Measurements from ENCODE around the gene GAL3ST3.
A peak's percentile ranks its signal among the peaks of the same experiment; 100 is the strongest.

The GAL3ST3 gene

DNA sequence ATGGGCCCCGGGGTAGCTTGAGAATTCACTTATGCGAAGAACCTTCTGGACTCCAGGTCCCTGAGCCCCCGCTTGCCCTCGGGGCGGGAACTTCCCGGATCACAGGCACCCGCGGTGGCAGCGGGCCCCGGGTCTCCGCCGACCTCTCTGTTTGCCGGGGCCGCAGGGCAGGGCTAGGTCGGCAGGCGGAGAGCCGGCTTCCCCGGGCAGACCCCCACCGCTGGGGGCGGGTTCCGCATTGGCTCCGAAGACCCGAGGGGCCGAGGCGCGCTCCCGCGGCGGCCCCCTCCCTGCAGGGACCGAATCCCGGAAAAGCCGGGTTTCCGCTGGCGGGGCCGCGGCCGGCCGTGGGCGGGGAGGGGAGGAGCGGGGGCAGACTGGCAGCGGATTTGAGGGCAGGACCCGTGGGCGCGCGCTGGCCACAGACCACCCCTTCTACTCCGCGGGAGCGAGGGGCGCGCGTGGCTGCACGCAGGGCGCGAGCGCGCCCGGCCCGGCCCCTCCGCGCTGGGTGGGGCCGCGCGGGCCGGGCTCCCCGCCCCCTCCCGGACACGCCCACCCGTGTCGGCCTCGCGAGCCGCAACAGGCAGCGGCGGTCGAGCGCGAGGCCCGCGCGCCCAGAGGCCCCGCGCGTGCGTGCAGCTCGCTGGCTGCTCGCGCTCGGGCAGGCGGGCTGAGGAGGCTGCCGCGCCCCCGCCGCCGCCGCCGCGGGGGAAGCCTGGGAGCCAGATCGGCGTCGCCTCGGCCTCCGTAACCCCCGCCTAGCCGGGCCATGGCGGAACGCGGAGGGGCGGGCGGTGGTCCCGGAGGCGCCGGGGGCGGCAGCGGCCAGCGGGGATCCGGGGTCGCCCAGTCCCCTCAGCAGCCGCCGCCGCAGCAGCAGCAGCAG lies 21.0 kb upstream of the GAL3ST3 start, which contains the start of gene PACS1:
Gene PACS1, plus strand, starts transcription at position 558 of the 889 bp plus-strand sequence. Its CDS starts 215 bp downstream, at position 773.
- peak in 1 of 2 experiments; percentile 25 for DNase-seq

DNA sequence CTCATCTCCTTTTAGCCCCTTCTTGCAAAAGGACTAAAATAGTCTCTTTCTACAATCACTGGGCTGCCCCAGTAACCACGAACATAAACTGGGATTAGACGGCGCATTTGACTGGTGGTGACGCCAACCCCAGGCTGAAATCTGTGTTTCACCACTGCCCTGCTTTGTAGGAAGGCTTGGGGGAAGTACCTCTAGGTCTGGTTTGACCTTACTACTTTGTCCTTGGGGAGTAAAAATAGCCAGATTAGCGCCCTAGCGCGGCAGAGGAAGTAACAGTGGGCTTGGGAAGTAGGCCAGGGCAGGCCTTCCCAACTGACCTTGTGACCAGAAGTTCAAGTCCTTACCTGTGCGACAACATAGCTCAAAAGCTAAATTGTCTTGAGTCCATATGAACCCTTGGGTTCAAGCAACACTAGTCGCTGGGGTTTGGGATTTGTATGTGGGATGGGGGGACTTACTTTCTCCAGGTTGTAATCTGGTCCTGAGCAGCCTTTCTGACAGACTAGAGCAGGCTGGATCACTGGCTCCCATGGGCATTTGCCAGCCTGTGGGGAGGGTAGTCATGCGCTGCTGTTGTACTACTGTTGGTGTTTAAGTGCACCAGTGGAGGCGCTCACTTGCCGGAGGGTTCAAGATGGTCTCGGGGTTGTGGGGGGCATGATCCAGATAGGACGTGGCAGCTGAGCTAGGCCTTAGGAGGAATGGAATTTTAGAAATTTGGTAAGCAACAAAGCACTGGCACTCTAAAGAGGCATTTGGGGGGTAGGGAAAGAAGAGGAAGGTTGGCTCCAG lies 20.2 kb upstream of the GAL3ST3 start:
- no peak for DNase-seq

- peak; percentile 30 to 48 for DNase-seq
Observed at GRCh38 chr11:66068154-66068821, 19.3 kb upstream of the GAL3ST3 start.

GRCh38 chr11:66067640-66068039 lies 18.7 kb upstream of the GAL3ST3 start:
- DNase-seq: no peak

GRCh38 chr11:66066751-66067150 lies 17.8 kb upstream of the GAL3ST3 start:
- DNase-seq: no peak

- DNase-seq: no peak
Observed at GRCh38 chr11:66064571-66064970, 15.6 kb upstream of the GAL3ST3 start.

DNA sequence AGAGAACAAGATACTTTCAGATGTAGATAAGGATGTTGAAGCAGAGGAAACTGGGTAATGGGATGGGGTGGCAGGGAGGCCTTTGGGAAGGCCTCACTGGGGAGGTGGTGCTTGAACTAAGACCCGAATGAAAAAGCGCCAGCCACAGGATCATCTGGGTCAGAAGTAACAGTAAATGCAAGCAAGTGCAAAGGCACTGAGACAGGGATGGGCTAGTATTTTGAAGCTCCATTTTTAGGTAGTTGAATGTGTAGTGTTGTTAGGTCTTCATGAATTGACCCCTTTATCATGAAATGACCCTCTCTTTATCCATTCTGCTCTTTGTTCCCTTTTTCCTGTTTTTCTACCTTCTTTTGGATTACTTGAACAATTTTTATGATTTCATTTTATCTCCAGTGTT lies 14.9 kb upstream of the GAL3ST3 start:
- DNase-seq: no peak

DNA sequence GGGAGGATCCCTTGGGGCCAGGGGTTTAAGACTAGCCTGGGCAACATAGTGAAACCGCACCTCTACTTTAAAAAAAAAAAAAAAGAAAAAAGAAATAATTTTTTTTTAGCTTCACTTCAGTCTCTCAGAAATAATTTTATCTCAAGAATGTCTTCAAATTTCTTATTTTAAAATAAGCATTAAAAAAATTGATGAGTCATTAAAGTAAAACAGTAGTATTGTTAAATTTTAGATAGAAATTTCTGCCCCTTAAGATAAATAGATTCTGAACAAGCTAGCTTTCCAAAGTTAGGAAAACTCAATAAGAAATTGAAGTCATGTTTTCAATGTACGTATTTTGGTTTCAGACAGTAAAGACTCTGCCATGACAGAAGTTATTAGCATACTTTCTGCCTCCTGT lies 13.4 kb upstream of the GAL3ST3 start:
- no peak for DNase-seq

DNA sequence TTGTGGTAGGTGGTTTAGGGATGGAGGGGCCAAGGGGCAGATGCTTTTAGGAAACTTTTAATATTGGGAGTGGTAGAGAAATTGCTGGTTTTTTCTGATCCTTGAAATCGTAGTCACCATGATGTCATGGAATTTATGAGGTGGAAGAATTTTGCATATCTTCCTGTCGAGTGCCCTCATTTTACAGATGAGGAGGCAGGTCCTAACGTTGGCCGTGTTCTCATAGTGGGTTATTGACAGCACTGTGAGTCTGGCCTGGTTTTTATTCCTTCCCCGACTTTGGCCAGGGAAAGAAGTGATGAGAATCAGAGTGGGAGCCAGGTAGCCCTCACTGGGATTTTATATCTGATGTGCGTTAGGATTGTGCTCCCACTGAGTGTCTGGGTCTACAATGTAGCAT lies 12.3 kb upstream of the GAL3ST3 start:
- DNase-seq: no peak

- no peak for DNase-seq
Observed at GRCh38 chr11:66059966-66060680, 11.2 kb upstream of the GAL3ST3 start.

DNA sequence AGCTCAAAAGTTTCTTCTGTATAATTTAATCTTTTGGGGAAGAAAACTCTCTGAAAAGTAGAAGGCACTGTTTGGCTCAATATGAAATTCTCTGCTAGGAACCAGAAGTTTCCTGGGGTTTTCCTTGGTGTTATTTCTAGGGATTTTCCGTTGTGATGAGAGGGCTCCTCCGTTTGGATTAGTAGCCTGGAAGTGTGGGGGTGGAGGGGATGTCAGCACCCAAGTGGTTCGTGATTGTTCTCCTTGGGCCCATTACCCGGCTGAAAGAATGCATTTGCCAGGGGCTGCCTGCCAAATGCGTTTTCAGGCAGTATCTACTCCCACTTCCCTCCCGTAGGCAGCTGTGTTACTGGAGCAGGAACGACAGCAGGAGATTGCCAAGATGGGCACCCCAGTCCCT lies 7.5 kb upstream of the GAL3ST3 start:
- DNase-seq: no peak

DNA sequence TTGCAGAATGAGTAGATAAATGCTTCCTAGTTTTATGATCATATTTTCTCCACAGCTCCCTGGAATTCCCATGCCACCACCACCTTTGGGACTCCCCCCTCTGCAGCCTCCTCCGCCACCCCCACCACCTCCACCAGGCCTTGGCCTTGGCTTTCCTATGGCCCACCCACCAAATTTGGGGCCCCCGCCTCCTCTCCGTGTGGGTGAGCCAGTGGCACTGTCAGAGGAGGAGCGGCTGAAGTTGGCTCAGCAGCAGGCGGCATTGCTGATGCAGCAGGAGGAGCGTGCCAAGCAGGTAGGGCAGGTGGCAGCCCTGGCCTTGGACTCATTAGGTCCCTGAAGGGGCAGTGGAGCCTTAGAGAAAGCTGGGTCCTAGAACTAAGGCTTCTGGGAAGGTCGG lies 6.1 kb upstream of the GAL3ST3 start:
- DNase-seq: no peak

DNA sequence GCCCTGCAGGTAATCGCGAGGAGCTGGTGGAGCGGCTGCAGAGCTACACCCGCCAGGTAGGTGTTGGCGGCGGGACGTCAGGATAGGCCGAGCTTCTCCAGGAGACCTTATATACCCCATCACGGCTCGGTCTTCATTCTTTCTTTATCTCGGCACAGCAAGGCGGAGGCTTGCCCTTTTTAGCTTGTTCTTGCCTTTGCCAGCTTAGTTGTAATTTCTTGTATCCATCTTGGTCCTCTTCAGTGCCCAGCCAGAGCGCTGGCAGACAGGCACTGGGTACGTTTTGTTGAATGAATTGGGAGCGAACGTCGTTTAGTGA lies 3.7 kb upstream of the GAL3ST3 start:
- no peak for DNase-seq

- peak; percentile 83 to 97 for DNase-seq
Observed at GRCh38 chr11:66051766-66052663, 3.1 kb upstream of the GAL3ST3 start, which contains the start of gene SF3B2. Gene SF3B2, plus strand, starts transcription at chr11:66052364. Its CDS starts 21 bp downstream, at chr11:66052385.

DNA sequence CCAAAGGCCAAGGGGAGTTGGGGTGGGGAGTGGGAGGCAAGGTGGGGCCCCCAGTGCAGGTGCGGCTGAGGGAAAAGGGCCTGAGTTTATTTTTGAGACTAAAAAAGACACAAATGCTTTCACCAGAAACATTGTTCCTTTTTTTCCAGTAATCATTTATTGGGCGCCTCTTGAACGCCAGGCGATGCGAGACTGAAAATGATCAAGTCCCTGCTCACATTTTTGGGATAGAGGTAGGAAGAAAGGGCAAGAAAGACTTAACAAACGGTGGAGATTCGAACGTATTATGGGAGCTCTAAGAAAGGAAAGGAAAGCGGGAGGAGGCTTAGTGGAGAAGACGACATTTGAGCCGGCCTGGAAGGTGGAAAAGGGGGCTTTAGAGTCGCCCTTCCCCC lies 2.4 kb upstream of the GAL3ST3 start:
- no peak for DNase-seq

DNA sequence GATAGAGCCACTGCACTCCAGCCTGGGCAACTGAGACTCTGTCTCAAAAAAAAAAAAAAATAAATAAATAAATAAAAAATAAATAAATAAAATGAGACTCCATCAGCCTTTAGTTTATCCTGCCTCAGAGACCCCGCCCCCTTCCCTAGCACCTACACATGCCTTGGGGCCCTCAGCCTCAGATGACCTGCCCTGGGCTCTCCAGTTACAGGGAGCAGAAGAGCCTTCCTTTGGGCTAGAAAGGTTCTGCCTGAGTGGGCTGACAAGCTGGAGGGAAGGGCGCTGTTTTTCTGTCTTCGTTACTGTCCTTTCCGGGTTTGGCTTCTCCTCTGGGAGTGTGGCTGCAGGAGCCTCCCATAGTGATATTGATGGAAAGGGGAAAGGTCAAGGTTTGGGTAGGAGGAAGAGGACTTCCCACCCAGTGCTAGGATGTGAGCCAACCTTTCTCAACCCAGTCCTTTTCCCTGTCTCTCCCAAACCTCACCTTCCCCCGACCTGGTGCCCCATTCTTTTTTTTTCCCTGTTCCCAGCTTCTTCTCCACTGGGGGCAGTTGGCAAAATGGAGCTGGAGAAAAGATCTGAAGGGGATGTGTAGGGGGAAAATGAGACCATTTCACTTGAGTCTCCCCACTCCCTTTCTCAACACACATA lies 1.7 kb upstream of the GAL3ST3 start:
- DNase-seq: peak in 1 of 2 experiments; percentile 28

DNA sequence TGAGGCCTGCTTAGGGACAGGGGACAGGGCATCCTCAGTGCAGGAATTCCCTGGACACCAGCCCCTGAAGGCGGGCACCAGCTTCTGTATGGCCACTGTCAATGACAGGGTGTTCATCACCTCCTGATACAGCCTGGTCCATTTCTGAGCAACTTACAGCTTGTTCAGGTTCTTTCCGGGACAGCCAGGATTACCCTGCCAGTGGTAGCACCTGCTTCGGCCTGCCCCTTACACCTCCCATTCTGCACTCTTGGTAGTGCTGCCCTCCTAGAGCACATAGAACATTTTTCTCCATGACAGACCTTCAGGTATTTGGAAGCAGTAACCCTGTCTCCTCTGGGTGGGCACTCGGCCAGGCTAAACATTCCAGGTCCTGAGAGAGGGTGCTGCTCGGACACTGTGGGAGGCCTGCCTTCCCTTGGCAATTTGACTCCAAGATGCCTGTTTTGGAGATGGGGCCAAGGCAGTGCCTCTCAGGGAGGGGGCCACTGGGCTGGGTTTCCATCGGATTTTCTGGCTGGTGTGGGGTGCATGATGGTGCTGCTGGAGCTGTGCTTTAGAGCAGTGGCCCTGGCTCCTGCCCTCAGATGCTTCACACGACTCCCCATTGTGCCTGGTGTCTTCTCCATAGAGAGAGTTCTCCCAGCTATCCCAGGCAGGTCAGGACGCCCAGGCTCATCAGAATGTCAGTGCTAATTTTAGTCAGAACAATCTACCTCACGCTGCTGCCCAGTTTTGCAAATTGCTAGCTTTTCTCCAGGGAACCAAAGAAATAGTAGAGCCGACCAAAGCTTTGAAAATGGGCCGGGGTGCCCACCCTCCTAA lies 1.2 kb downstream of the GAL3ST3 start:
- DNase-seq: no peak

DNA sequence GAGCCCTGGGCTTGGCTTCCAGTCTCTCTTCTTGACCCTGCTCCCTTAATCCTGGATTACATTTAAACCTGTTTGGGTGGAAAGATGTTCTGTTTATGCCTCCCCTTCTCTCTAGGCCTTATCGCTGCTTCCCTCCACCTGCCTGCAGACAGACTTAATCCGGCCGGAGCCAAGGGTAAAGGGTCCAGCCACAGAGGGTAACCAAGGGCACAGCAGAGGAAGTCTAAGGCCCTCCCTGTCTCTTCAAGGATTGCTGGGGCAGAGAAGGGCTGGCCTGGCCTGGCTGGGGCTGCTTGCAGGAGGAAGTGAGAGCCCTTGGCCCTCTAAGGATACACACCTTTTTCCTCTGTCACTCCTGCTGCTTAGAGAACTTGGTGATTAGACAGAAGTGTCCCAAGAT lies 2.1 kb downstream of the GAL3ST3 start:
- DNase-seq: no peak

DNA sequence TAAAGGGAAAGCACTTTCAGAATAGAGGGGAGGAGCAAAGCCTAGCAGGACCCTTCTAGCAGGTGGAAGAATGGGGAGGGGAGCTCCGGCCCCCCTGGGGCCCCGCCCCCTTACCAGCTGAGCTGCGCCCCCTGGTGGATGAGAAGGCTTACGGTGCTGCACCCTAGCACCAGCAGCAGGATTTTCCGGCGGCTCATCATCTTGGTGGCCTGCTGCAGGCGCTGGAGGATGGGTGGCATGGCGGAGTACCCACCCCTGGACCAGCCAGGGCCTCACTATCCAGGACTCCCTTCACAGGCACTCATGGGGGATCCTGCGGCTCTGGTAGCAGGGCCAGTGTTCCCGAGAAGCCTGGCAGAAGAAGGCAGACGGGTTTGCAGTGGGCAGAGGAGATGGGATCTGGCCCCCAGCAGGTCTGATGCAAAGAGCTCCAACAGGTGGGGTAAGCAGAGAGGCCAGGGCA lies 3.8 kb downstream of the GAL3ST3 start:
- DNase-seq: peak in 1 of 2 experiments; percentile 44

DNA sequence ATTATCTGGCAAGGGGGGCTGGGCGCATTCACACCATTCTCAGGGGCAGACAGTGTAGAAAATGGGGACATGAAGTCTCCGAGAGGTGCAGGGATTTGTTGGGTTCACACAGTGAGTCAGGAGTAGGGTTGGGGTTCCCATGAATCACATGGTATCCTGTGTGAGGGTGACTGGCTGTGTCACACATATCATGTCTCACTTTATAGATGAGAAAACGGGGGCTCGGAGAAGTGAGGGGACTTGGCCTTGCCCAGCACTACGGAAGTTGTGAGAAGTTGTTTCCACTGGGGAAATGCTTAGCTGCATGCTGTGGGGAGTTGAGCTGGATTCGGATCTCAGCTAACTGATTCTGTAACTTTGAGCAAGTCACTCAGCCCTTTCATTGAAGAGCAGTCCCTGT lies 4.2 kb downstream of the GAL3ST3 start:
- DNase-seq: no peak
